ENCODE data around the gene RFT1.

The RFT1 gene

GRCh38 chr3:53078656-53079055, 51.6 kb downstream of the RFT1 start:
- in situ Hi-C loops (cut with MboI; ENCODE audit: low sequenced_read_pairs, unreplicated experiment), result loop anchor here (10.0 kb wide), 1 partner anchor 234 kb away; no protein-coding TSS in a partner anchor
- TF ChIP-seq CTCF (IDR thresholded peaks at IDR 0.05; ENCODE audit: borderline replicate concordance, control extremely low read depth, extremely low read depth, insufficient read depth, missing control alignments), result no peak
- no peak for DNase-seq (ENCODE audit: low spot score)

GRCh38 chr3:53077476-53078220, 52.6 kb downstream of the RFT1 start:
- DNase-seq (ENCODE audit: low spot score), result no peak
- in situ Hi-C loops (cut with MboI; ENCODE audit: low sequenced_read_pairs, unreplicated experiment), result loop anchor here (10.0 kb wide), 1 partner anchor 233 kb away; no protein-coding TSS in a partner anchor
- TF ChIP-seq CTCF (IDR thresholded peaks at IDR 0.05; ENCODE audit: borderline replicate concordance, control extremely low read depth, extremely low read depth, insufficient read depth, missing control alignments), result no peak

- TF ChIP-seq CTCF (IDR thresholded peaks at IDR 0.05; ENCODE audit: borderline replicate concordance, control extremely low read depth, extremely low read depth, insufficient read depth, missing control alignments), result no peak
- in situ Hi-C loops (cut with MboI; ENCODE audit: low sequenced_read_pairs, unreplicated experiment), result loop anchor here (10.0 kb wide), 1 partner anchor 231 kb away; no protein-coding TSS in a partner anchor
- DNase-seq (ENCODE audit: low spot score), result no peak
Measured at GRCh38 chr3:53075743-53076140, 54.5 kb downstream of the RFT1 start.

- TF ChIP-seq CTCF (IDR thresholded peaks at IDR 0.05; ENCODE audit: borderline replicate concordance, control extremely low read depth, extremely low read depth, insufficient read depth, missing control alignments), result no peak
- DNase-seq (ENCODE audit: low spot score), result no peak
- in situ Hi-C loops (cut with MboI; ENCODE audit: low sequenced_read_pairs, unreplicated experiment), result loop anchor here (10.0 to 25.0 kb wide), 2 partner anchors 230 to 338 kb away; no protein-coding TSS in a partner anchor
Measured at GRCh38 chr3:53074761-53075742, 55.2 kb downstream of the RFT1 start.

GRCh38 chr3:53074366-53074696, 55.9 kb downstream of the RFT1 start:
- no peak for TF ChIP-seq CTCF (IDR thresholded peaks at IDR 0.05; ENCODE audit: borderline replicate concordance, control extremely low read depth, extremely low read depth, insufficient read depth, missing control alignments)
- in situ Hi-C loops (cut with MboI; ENCODE audit: low sequenced_read_pairs, unreplicated experiment), result loop anchor here (10.0 to 25.0 kb wide), 2 partner anchors 230 to 337 kb away; no protein-coding TSS in a partner anchor
- DNase-seq (ENCODE audit: low spot score), result no peak
